Frontal cortex (tissue), 4 donors: Measurements from ENCODE around the gene MCAM. TPM values are rescaled to one million over a fixed set of nuclear protein-coding genes. Genes with fewer than 3 reads are reported as not detected.

Experiments
- DNase-seq, 2 donors: peaks; one replicate each; pipeline ENCODE4 v3.0.0; 2012; ENCODE audit warnings: low spot score in 2 of 2
- FAIRE-seq: peaks from 2 replicates; lab custom pipeline; 2012; peaks lifted over from hg19 to GRCh38; lab: Jason Lieb, UNC
- total RNA-seq: library from RNA; depleted of rRNA; stranded (reverse); fragments of >200 nt; gene quantifications from one replicate; pipeline ENCODE4 v1.2.3, GENCODE V29; 2014
- donor health status: control.
- donor health status: control.
- donor health status: control.

The MCAM gene
- total RNA-seq, result 11.4 TPM

DNA sequence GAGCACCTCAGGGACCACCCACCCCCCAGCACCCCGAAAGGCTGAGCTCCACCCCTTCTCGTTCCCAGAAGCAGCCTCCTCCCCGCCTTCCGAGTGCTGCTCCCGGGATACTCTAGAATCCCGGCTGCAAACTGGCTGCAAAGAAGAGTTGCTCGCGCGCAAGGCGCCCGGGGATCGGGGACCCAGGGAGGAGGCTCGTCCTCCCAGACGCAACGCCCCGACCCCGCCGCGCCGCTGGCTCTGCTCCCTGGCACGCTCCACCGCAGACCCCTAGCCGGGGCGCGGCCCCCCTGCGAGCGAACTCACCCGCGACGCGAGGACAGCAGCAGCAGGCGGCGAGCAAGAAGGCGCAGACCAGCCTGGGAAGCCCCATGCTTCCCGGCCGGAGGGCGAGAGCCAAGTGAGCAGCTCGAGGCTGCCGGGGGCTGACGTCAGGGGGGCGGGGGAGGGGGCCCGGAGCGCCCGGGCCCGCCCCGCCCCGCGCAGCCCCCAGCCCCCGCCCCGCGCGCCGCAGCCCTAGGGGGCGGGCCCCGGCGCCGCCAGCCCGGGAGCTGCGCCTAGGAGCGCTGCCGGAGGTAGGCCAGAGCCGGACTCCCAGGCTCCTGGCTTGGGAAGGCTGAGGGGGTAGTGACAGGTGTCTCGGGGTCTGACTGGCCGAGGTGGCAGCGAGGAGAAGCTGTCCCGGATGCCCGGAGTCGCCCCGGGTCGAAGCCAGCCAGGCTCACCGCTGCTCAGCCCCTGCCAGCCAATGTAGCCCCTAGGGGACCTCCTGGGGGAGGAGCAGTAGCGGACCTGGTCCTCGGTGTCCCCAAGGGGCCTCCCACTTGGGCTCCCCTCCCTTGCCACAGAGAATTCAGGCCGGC lies at the start of gene MCAM:
TSS of gene MCAM (minus strand) at position 402 of the 863 bp plus-strand sequence. CDS start at position 373, 29 bp downstream.
- DNase-seq (peak; percentile 78), FAIRE-seq (no peak)

DNA sequence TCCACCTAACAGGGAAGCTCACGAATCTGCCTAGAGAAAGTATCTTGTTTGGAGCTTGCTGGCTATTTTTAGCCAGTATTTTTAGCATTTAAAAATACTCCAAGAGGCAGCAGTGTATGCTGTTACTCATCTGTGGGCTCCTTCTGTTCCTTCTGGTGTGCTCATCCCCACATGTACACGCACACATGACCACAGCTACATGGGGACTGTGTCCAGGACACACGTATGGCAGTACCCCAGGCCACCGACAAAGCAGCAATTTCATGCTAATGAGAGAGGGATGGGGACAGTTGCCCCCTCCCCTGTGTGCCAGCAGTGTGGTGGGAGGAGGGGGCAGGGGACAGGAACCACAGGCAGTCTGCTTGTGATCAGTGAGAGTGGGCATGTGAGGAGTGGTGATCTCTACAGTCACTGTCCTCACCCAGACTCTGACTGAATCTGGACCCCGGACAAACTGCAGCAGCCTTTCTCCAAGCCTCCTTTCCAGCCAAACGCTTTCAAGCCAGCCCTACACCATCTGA lies 48.2 kb upstream of the MCAM start:
- no peak for FAIRE-seq
- DNase-seq, result no peak

DNA sequence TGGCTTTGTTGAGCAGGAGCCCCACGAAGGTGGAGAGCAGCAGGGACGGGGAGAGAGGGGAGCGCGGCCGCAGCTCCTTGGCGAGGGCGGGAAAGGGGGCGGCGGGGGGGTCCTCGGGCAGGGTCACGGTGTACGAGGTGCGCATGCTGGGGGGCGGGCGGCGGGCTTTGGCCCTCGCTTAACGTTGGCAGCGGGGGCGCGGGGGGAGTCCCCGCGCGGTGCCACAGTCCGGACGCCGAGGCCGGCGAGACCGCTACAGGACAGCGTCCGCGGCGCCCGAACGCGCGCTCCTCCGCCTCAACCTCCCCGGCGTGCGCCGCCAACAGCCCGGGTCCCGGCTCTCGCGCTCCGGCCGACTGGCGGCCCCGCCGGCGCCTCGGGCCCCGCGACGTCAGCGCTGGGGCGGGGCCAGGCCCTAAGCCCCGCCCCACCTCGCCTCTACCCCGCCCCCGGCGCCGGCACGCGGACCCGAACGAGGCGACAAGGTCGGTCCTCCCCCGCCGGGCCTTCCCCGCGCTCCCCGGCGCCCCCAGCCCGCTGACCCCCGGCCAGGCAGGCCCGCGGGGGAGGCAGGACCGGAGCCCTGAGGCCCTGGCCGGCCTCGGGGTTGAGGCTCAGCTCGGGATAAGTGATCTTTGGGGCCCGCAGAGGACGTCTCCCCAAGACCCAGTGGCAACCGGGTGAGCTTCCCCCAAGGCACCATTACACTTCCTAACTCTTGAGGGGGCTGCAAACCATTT lies 47.1 kb upstream of the MCAM start:
- FAIRE-seq, result no peak
- DNase-seq, result peak; percentile 84 to 87

GRCh38 chr11:119363081-119363850 lies 46.3 kb upstream of the MCAM start:
- FAIRE-seq (no peak), DNase-seq (no peak)

GRCh38 chr11:119362741-119363080 lies 45.8 kb upstream of the MCAM start:
- DNase-seq (no peak), FAIRE-seq (no peak)

DNA sequence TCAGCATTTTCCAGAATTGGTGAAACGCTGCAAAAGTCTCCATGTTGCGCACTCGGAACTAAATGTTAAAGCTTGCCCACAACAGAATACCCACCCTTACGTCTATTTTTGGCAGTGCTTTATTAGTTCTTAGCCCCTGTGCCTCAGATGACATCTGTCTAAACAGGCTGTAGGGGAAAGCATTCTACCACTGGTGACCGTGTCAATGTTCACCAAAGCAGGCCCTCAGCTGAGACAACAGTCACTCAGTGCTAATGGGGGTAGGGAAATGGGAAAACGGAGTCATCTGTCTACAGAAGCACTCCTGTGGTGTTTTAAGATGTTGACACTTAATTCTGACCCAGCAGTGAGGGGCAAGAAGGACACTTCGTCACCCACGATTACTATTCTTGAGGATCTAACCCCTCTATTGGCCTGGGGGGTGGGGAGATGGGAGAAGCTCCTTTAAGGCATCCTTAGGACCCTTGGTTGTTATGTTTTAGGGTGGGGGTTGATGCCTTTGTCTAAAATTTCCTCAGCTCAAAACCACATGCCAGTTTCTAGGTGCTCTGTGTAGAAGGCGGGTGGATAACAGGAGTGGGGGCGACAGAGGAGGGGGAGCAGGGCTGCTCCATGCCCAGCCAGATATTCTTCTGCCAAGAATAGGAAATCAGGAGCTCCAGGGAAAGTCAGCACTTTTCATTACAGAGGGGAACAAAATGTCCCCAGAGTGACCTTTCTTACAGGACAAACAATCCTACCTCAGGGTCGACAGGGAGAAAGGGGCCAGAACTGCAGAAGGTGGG lies 45.2 kb upstream of the MCAM start:
- no peak for DNase-seq
- FAIRE-seq, result no peak

DNA sequence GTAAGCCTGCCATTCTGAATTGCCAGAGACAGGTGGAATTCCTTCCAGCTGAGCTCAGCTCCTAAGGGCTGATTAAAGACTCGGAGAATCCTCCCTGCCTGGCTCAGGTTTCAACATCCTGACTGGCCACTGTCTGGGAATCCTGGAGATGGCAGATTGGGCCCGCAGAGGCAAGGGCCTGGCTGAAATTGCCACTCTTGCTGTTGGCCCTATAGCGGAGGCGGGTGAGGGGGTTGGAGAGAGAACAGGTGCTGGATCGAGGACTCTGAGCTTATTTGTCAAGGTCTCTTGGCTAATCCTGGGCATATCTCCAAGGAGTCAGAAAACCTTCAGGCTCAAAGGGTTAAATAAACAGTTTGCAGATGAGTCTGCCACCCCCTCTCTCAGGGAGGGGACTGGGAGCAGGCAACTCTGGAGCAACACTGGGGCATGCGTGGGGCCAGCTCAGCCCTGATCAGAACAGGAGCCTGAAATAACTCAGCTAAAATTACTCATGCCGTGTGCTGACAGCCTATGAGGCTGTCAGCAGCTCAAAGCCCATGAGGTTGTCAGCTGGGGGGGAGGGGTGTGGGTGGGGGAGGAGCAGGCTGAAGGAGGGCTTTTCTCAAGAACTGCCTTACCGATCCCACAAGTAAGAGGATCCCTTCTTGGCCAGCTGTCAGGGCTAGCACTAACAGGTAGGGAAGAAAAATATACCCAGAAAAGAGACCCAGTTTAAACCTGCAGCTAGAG lies 44.3 kb upstream of the MCAM start:
- FAIRE-seq (no peak), DNase-seq (peak in 1 of 2 donors; percentile 71)

GRCh38 chr11:119359365-119360214 lies 42.7 kb upstream of the MCAM start:
- DNase-seq (no peak), FAIRE-seq (no peak)

DNA sequence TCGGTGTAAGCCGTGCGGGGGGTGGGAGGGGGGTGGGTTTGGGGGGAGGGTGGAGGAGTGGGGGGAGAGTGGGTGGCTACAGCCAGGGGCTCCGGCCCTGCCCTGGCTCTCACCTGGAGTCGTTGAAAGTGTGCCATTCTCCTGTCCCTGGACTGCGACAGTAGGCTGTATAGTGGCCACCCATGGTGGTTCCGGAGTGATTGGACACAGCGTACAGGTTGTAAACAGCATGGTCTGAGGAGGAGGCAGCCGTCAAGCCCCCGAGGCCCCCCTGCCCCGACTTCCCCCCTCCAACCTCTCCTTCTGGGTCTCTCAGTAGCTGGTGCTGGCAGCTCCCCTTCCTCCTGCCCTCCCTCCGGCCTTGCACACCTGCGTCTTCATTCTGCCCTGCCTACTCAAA lies 40.1 kb upstream of the MCAM start:
- FAIRE-seq (no peak), DNase-seq (no peak)

- FAIRE-seq, result no peak
- peak; percentile 82 to 89 for DNase-seq
These were observed 39.6 kb upstream of the MCAM start for GRCh38 chr11:119356349-119357031.

- no peak for FAIRE-seq
- DNase-seq, result no peak
These were observed 38.3 kb upstream of the MCAM start for GRCh38 chr11:119355091-119355843.

DNA sequence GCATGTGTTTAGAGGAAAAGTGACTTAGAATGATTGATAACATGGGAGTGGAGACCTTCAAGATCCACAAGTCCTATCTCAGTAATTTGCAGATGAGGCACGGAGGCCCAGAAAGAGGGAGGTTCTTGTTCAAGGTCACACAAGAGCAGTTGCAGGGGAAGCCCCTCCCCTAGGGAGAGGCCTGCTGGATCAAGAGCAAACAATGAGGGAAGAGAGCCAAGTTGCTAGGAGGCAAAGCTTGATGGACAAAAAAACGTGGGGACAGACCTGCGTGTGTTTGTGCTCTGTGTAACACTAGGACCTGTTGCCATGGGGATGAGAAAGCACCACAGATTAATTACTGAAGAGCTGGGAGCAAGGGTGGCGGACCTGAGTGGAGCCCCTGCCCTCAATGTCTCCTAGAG lies 35.9 kb upstream of the MCAM start:
- FAIRE-seq (no peak), DNase-seq (peak in 1 of 2 donors; percentile 70)

GRCh38 chr11:119351232-119351631 lies 34.3 kb upstream of the MCAM start:
- FAIRE-seq, result no peak
- no peak for DNase-seq

- no peak for DNase-seq
- FAIRE-seq, result no peak
These were observed 33.4 kb upstream of the MCAM start for GRCh38 chr11:119350302-119350701.

DNA sequence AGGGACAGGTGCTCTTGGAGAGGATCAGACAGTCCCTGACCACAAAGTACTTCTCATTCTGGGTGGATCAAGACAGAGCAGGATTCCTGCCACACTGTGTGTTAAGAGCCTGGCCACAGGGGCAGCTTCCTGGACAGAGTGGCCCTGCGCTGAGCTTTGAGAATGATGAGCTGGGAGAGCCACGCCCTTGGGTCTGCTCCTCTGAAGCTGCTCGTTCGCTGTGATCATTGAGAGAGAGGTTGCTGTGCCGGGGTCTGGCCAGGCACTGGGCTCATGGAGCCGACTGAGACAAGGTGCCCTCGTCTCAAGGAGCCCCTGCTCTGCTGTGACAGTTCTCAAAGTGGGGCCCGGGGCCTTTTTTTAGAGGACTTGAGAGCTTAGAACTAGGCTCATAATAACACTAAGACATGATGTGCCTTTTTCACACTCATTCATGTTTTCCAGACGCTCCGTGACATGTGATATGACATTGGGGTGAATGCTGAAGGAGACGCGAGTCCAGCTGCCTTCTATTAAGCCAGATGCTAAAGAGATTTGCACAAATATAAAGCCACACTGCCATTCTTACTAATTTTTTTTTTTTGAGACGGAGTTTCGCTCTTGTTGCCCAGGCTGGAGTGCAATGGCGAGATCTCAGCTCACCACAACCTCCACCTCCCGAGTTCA lies 31.1 kb upstream of the MCAM start:
- no peak for DNase-seq
- no peak for FAIRE-seq

DNA sequence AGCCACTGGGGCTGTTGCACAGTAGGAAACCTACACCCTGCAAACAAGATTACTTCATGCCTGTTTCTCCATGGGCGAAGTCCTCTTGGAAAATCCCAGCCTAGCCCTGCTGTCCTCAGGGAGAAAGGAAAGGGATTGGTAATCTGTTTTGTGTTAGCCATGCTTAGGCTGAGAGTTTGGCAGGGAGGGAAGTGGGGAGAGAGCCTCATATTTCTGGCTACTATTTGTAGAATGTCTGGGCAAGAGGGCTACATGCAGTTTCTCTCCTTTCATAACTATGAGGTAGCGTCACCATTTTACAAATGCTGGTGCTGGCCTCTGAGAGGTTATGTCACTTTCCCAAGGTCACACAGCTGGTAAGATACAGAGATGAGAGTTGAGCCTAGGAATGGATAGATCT lies 30.3 kb upstream of the MCAM start:
- DNase-seq (no peak), FAIRE-seq (no peak)
